Esophagus muscularis mucosa (tissue), 4 donors: ENCODE measurements around the gene UPB1. TPM values are rescaled to one million over a fixed set of nuclear protein-coding genes. Genes with fewer than 3 reads are reported as not detected.

ENCODE experiments used
- DNase-seq: peaks from one replicate; pipeline ENCODE4 v3.0.0-alpha.2; 2017; ENCODE audit errors: extremely low spot score
- H3K27ac ChIP-seq, 4 donors: fragments of 200-600 bp; sonication (generic); replicated peaks in 1 of 4; 1 replicate in 3 of 4; 2 replicates in 1 of 4; pipeline ENCODE4 v1.5.1; 2016 to 2019; ENCODE audit warnings: mild to moderate bottlenecking in 1 of 4
- H3K27me3 ChIP-seq, 4 donors: fragments of 200-600 bp; sonication (generic); one replicate each; pipeline versions ENCODE4 v1.5.1 to v1.6.0; 2016 to 2019
- H3K36me3 ChIP-seq, 4 donors: fragments of 200-600 bp; sonication (generic); one replicate each; pipeline ENCODE4 v1.5.1; 2016 to 2019
- H3K4me1 ChIP-seq, 4 donors: fragments of 200-600 bp; sonication (generic); one replicate each; pipeline ENCODE4 v1.5.1; 2016 to 2019
- H3K4me3 ChIP-seq, 4 donors: fragments of 200-600 bp; sonication (generic); 1 replicate in 2 of 4; 2 replicates in 2 of 4; pipeline ENCODE4 v1.5.1; 2016 to 2019; ENCODE audit warnings: mild to moderate bottlenecking in 4 of 4, moderate library complexity in 1 of 4
- H3K9me3 ChIP-seq, 4 donors: fragments of 200-600 bp; sonication (generic); 1 replicate in 3 of 4; 2 replicates in 1 of 4; pipeline ENCODE4 v1.5.1; 2016 to 2019
- EP300 ChIP-seq: sonication (generic); formaldehyde crosslinking; IDR thresholded peaks from one replicate; pipeline ENCODE4 v1.6.1; 2017; ENCODE audit warnings: antibody characterized with exemption
- POLR2A ChIP-seq: fragments of 450-650 bp; IDR thresholded peaks from one replicate; pipeline ENCODE4 v1.6.1; 2017; ENCODE audit warnings: antibody characterized with exemption, moderate library complexity, mild to moderate bottlenecking, low read depth
- POLR2AphosphoS5 ChIP-seq, 2 donors: sonication (generic); formaldehyde crosslinking; IDR thresholded peaks; one replicate each; pipeline ENCODE4 v1.6.1; 2017; ENCODE audit warnings: antibody characterized with exemption in 2 of 2
- WGBS: methylation state at CpG from one replicate; pipeline ENCODE4 v1.1.5; 2018; 5-methylcytosine and 5-hydroxymethylcytosine counted together
- intact Hi-C: fragments of 100-400 bp; cut with DNase I; formaldehyde crosslinking; loops from one replicate; pipeline ENCODE4 v1.15.1; 2023
- total RNA-seq, 4 donors: library from RNA; depleted of rRNA; stranded (reverse); fragments of >200 nt; gene quantifications; one replicate each; pipeline versions ENCODE4 v1.1.0 to v1.2.1, GENCODE V29; 2016
- TF ChIP-seq, protein P1 (sequence below), 3 experiments: fragments of 200-600 bp in 2 of 3; fragments of 450-650 bp in 1 of 3; sonication (generic) in 2 of 3; IDR thresholded peaks; one replicate each; pipeline ENCODE4 v1.5.1; 2017 to 2019; ENCODE audit warnings: antibody characterized with exemption in 3 of 3, mild to moderate bottlenecking in 2 of 3, moderate library complexity in 1 of 3

The UPB1 gene
- total RNA-seq, 4 donors from 2014 or later, result 0.29 to 0.83 (median 0.33) TPM

DNA sequence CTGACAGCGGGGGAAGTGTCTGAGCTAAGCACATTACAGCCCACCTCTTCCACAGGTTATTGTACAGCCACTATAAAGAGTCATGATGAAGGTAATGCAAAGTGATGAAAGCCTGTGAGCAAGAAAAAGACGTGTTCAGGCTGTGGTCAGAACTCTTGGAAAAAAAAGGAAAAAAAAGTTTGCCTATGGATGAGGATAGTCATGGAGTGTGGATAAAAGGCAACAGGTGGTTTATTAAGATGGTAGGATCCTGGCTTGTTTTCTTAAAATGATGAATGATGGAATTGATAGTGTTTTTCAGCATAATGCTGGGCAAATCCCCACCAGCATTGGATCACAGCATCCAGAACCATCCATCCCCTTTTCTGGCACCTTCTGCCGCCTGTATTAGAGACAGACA is 23.1 kb downstream of the UPB1 start:
- Histone ChIP-seq H3K27me3 (peaks cover 0 to 4% (median 0%) of the 10 kb centered on the region in 4 donors), H3K4me3 (no peak overlapping the region), H3K4me1 (peaks cover 8 to 26% (median 20%) of the 10 kb centered on the region in 4 donors), H3K9me3 (no peaks in the 10 kb centered on the region), H3K36me3 (no peaks in the 10 kb centered on the region), H3K27ac (no peak overlapping the region)
- TF ChIP-seq, protein P1, sequence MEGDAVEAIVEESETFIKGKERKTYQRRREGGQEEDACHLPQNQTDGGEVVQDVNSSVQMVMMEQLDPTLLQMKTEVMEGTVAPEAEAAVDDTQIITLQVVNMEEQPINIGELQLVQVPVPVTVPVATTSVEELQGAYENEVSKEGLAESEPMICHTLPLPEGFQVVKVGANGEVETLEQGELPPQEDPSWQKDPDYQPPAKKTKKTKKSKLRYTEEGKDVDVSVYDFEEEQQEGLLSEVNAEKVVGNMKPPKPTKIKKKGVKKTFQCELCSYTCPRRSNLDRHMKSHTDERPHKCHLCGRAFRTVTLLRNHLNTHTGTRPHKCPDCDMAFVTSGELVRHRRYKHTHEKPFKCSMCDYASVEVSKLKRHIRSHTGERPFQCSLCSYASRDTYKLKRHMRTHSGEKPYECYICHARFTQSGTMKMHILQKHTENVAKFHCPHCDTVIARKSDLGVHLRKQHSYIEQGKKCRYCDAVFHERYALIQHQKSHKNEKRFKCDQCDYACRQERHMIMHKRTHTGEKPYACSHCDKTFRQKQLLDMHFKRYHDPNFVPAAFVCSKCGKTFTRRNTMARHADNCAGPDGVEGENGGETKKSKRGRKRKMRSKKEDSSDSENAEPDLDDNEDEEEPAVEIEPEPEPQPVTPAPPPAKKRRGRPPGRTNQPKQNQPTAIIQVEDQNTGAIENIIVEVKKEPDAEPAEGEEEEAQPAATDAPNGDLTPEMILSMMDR (IDR thresholded peaks at IDR 0.05), result no peak
- TF ChIP-seq POLR2A (no peak), EP300 (no peak), POLR2AphosphoS5 (IDR thresholded peaks at IDR 0.05) (no peak)
- no peak for DNase-seq
- intact Hi-C loops, result loop anchor here (10.0 kb wide), 1 partner anchor 173 kb away; no protein-coding TSS in a partner anchor
- 95% methylated on average over 3 of the region's 3 CpGs for WGBS

DNA sequence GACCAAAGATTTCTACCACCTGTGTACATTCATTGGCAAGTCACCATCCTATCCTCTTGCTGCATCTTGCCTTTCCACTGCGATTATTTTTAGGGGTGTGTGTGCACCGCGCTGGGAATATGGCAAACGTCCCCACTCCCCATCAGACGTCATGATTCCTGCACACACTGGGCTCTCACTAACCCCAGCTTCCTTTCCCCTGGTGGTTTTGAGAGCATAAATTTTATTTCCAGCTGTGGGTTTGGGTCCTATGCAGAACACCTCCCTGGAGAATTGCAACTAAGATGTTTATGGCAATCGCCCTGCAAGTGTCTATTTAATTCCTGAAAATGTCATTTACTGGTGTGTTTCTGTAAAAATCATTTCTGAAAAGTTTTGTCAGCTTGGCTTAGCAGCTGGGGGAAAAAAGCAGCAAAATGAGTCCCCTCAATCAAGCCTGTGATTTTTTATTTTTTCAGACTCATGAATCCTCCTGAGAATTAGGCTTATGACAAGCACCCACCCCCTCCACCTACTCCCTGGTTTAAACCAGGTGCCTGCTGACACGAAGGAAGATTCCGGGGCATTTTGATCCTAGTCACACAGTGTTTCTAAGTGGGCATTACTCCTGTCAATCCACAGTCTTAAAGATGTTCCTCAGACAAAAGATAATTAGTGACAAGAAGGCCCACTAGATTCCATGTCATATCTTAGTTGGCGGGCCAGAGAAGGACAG is 23.8 kb downstream of the UPB1 start:
- intact Hi-C loops, result loop anchor here (10.0 kb wide), 1 partner anchor 174 kb away; no protein-coding TSS in a partner anchor
- Histone ChIP-seq H3K36me3 (no peaks in the 10 kb centered on the region), H3K4me3 (no peak overlapping the region), H3K4me1 (peaks cover 8 to 33% (median 22%) of the 10 kb centered on the region in 4 donors), H3K27me3 (peaks cover 0 to 4% (median 0%) of the 10 kb centered on the region in 4 donors), H3K9me3 (no peaks in the 10 kb centered on the region), H3K27ac (no peak overlapping the region)
- DNase-seq, result no peak
- 70% methylated on average over 9 of the region's 9 CpGs for WGBS
- no peak for TF ChIP-seq POLR2A
- TF ChIP-seq, protein P1 (IDR thresholded peaks at IDR 0.05), result no peak
- no peak for TF ChIP-seq POLR2AphosphoS5 (IDR thresholded peaks at IDR 0.05)
- no peak for TF ChIP-seq EP300

DNA sequence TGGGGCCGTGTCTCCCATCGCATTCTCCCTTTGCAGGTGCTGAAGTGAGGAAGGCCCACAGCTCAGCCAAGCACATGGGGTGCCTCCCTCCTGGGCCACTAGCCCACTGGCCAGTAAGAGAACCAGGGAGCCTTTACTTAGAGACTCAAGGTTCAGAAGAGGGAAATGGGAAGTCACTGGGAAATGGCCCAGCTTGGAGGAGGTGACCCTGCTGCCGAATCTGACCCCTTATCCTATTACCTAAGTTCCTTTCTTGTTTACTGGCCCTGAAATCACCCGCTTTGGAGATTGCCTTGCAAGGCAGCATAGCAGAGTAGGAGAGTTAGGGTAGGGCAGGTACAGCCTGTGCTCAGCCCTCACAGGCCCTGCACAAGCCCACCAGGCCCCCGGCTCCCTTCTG is 24.4 kb downstream of the UPB1 start:
- Histone ChIP-seq H3K27ac (no peak overlapping the region), H3K4me3 (no peak overlapping the region), H3K4me1 (peaks cover 8 to 38% (median 25%) of the 10 kb centered on the region in 4 donors), H3K36me3 (no peaks in the 10 kb centered on the region), H3K27me3 (peaks cover 0 to under 1% (median 0%) of the 10 kb centered on the region in 4 donors), H3K9me3 (no peaks in the 10 kb centered on the region)
- intact Hi-C loops, result loop anchor here (10.0 kb wide), 1 partner anchor 175 kb away; no protein-coding TSS in a partner anchor
- no peak for TF ChIP-seq POLR2A
- TF ChIP-seq, protein P1 (IDR thresholded peaks at IDR 0.05), result no peak
- TF ChIP-seq EP300, result no peak
- no peak for TF ChIP-seq POLR2AphosphoS5 (IDR thresholded peaks at IDR 0.05)
- 86% methylated on average over 5 of the region's 5 CpGs for WGBS
- DNase-seq, result no peak

DNA sequence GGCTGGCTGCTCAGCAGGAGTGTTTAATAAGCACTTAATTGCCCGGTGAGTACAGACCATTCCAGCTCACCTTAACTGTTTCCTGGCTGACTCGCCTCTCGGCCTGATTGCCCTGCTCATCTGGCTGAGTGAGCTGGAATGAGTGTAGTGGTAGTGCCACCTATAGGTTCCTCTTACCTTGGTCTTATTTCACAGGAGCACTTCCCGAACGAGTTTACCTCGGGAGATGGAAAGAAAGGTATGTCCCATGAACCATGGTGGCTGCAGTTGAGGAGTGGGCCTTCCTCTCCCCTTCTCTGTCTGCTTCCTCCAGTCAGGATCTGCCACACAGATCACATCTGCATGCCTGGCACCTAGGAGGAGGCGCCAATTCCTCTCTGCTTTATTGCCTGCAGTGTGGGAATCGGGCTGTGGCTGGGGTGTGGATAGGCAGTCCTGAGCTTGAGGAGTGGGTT is 26.7 kb downstream of the UPB1 start:
- H3K36me3 ChIP-seq, result no peaks in the 10 kb centered on the region
- TF ChIP-seq, protein P1 (IDR thresholded peaks at IDR 0.05), result peak; percentile 21 to 39 (median 25)
- no peak for TF ChIP-seq EP300
- no peak overlapping the region for H3K27ac ChIP-seq
- no peak overlapping the region for H3K4me3 ChIP-seq
- WGBS, result 0% methylated on average over 1 of the region's 8 CpGs
- no peaks in the 10 kb centered on the region for H3K27me3 ChIP-seq
- DNase-seq, result no peak
- H3K4me1 ChIP-seq, result peaks cover 15 to 38% (median 26%) of the 10 kb centered on the region in 4 donors
- intact Hi-C loops, result loop anchor here (5.0 kb wide), 2 partner anchors 100 to 200 kb away; no protein-coding TSS in a partner anchor
- no peaks in the 10 kb centered on the region for H3K9me3 ChIP-seq
